Measurements from ENCODE around the gene ARL5B. TPM values are rescaled to one million over a fixed set of nuclear protein-coding genes. Genes with fewer than 3 reads are reported as not detected.

Gene ARL5B
- total RNA-seq, 2 experiments from 2014 or later: 12.2 to 12.7 TPM

GRCh38 chr10:18658271-18659124 is 733 bp upstream of the ARL5B start:
- Mint-ChIP-seq H3K9me3 (no peaks in the 10 kb centered on the region), H3K27ac (peak overlapping the region; percentile 98), H3K4me1 (ENCODE audit: low read depth) (peaks cover 26% of the 10 kb centered on the region), H3K27me3 (no peaks in the 10 kb centered on the region), H3K4me3 (peak overlapping the region; percentile 97), H3K36me3 (ENCODE audit: low read depth) (peaks cover 20% of the 10 kb centered on the region)
- CTCF ChIA-PET: interaction anchor here (1.0 kb wide), 1 partner anchor 9 kb away, joined by 3 read pairs; no protein-coding TSS in a partner anchor
- ATAC-seq (peak; percentile 38), DNase-seq (no peak)
- TF ChIP-seq CTCF (IDR thresholded peaks at IDR 0.05): no peak
- POLR2A ChIA-PET: interaction anchor here (0.6 to 2.5 kb wide), 6 partner anchors 7 to 28 kb away, joined by 3 to 10 read pairs (median 4); no protein-coding TSS in a partner anchor
- intact Hi-C loops (cut with micrococcal nuclease): loop anchor here (1.0 to 10.0 kb wide), 2 partner anchors 7 to 1844 kb away; partner anchors contain the start of genes NSUN6 and RSU1

- POLR2A ChIA-PET: interaction anchor here (0.7 to 2.5 kb wide), 7 partner anchors 8 to 580 kb away, joined by 3 to 10 read pairs (median 4); partner anchors contain the start of gene NSUN6
- H3K9me3 Mint-ChIP-seq: no peaks in the 10 kb centered on the region
- no peak for TF ChIP-seq CTCF (IDR thresholded peaks at IDR 0.05)
- peak overlapping the region; percentile 98 for H3K27ac Mint-ChIP-seq
- intact Hi-C loops (cut with micrococcal nuclease): loop anchor here (1.0 to 10.0 kb wide), 2 partner anchors 9 to 1845 kb away; partner anchors contain the start of genes NSUN6 and RSU1
- ATAC-seq (peak; percentile 13), DNase-seq (peak; percentile 15)
- H3K4me1 Mint-ChIP-seq (ENCODE audit: low read depth): peaks cover 33% of the 10 kb centered on the region
- H3K4me3 Mint-ChIP-seq: peak overlapping the region; percentile 97
- CTCF ChIA-PET: interaction anchor here (1.0 kb wide), 1 partner anchor 11 kb away, joined by 4 read pairs; no protein-coding TSS in a partner anchor
- peaks cover 24% of the 10 kb centered on the region for H3K36me3 Mint-ChIP-seq (ENCODE audit: low read depth)
- H3K27me3 Mint-ChIP-seq: no peaks in the 10 kb centered on the region
These were observed 746 bp downstream of the ARL5B start for GRCh38 chr10:18659819-18660535.

GRCh38 chr10:18660816-18661431 is 1.7 kb downstream of the ARL5B start:
- H3K4me1 Mint-ChIP-seq (ENCODE audit: low read depth): peaks cover 42% of the 10 kb centered on the region
- peaks cover 24% of the 10 kb centered on the region for H3K36me3 Mint-ChIP-seq (ENCODE audit: low read depth)
- peak overlapping the region; percentile 97 for H3K4me3 Mint-ChIP-seq
- no peak for DNase-seq
- no peaks in the 10 kb centered on the region for H3K9me3 Mint-ChIP-seq
- ChIA-PET POLR2A (interaction anchor here (1.0 to 2.5 kb wide), 3 partner anchors 11 to 14 kb away, joined by 3 to 10 read pairs (median 4); no protein-coding TSS in a partner anchor), CTCF (no interaction called here)
- H3K27me3 Mint-ChIP-seq: no peaks in the 10 kb centered on the region
- TF ChIP-seq CTCF (IDR thresholded peaks at IDR 0.05): no peak
- intact Hi-C loops (cut with micrococcal nuclease): no loop called here
- peak overlapping the region; percentile 48 for H3K27ac Mint-ChIP-seq
- ATAC-seq: no peak

GRCh38 chr10:18664841-18665478 is 5.7 kb downstream of the ARL5B start:
- peaks cover 43% of the 10 kb centered on the region for H3K4me1 Mint-ChIP-seq (ENCODE audit: low read depth)
- POLR2A ChIA-PET: interaction anchor here (0.7 kb wide), 1 partner anchor 31 kb away, joined by 3 read pairs; no protein-coding TSS in a partner anchor
- H3K9me3 Mint-ChIP-seq: no peaks in the 10 kb centered on the region
- no peak for TF ChIP-seq CTCF (IDR thresholded peaks at IDR 0.05)
- DNase-seq (no peak), ATAC-seq (no peak)
- no peak overlapping the region for H3K4me3 Mint-ChIP-seq
- CTCF ChIA-PET: interaction anchor here (2.6 kb wide), 1 partner anchor 14 kb away, joined by 6 read pairs; no protein-coding TSS in a partner anchor
- intact Hi-C loops (cut with micrococcal nuclease): no loop called here
- peaks cover 31% of the 10 kb centered on the region for H3K36me3 Mint-ChIP-seq (ENCODE audit: low read depth)
- no peak overlapping the region for H3K27ac Mint-ChIP-seq
- no peaks in the 10 kb centered on the region for H3K27me3 Mint-ChIP-seq

Measured in activated CD8-positive, alpha-beta T cell treated with anti-CD3 and anti-CD28 coated beads for 36 hours (primary cell).